ENCODE results near the gene EPHB4. TPM values are rescaled to one million over a fixed set of nuclear protein-coding genes. Genes with fewer than 3 reads are reported as not detected.

The EPHB4 gene
- total RNA-seq, 2 donors from 2014 or later: 106 to 117 TPM

DNA sequence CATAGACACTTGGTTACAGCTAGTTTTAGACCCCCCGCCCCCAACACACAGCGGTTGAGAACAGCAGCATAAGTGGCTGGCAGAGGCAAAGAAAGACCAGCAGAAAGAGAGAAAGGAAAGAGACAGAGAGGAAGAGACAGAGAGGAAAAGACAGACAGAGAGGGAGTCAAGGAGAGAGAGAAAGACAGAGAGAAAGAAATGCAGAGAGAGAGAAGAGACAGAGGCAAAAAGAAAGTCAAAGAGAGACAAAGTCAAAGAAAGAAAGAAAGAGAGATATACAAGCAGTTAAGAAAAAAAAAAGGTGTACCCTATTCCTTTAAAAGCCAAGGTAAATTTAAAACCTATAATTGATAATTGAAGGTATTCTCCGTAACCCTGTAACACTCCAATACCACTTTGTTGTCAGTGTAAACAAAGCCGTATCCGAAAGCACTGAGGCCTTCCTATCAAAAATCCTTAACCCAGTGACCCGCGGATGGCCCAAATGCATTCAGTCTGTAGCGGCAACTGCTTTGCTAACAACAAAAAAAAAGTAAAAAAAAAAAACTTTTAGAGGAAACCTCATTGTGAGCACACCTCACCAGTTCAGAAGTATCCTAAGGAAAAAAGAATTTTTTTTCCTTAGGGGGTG is 13.3 kb upstream of the EPHB4 start:
- Mint-ChIP-seq H3K27me3 (ENCODE audit: insufficient read depth) (no peaks in the 10 kb centered on the region), H3K4me1 (peaks cover 20% of the 10 kb centered on the region), H3K36me3 (ENCODE audit: low read depth) (peaks cover 6% of the 10 kb centered on the region), H3K4me3 (no peak overlapping the region), H3K9me3 (peaks cover 2% of the 10 kb centered on the region), H3K27ac (peak overlapping the region; percentile 77)
- no peaks in the 10 kb centered on the region for H3K27me3 ChIP-seq (ENCODE audit: control insufficient read depth, insufficient read depth, low read length, poor library complexity, severe bottlenecking)
- no peak overlapping the region for H3K4me3 ChIP-seq (ENCODE audit: low read length)
- WGBS, 2 experiments (ENCODE audit: insufficient coverage in 1 of 2, insufficient read length in 1 of 2): 44 to 70% methylated on average over 2 to 7 of the region's 8 CpGs
- H3K36me3 ChIP-seq (ENCODE audit: control insufficient read depth, insufficient read depth, low read length): no peaks in the 10 kb centered on the region
- no peak overlapping the region for H3K27ac ChIP-seq (ENCODE audit: low read depth, low read length)
- H3K4me1 ChIP-seq (ENCODE audit: control insufficient read depth, insufficient read depth, low read length): peaks cover 5% of the 10 kb centered on the region
- no peak overlapping the region for H3K9ac ChIP-seq (ENCODE audit: extremely low read depth, low read length, poor library complexity, severe bottlenecking)
- peak; percentile 36 for DNase-seq
- no peaks in the 10 kb centered on the region for H3K9me3 ChIP-seq (ENCODE audit: control insufficient read depth, low read length)
- TF ChIP-seq, protein P1, sequence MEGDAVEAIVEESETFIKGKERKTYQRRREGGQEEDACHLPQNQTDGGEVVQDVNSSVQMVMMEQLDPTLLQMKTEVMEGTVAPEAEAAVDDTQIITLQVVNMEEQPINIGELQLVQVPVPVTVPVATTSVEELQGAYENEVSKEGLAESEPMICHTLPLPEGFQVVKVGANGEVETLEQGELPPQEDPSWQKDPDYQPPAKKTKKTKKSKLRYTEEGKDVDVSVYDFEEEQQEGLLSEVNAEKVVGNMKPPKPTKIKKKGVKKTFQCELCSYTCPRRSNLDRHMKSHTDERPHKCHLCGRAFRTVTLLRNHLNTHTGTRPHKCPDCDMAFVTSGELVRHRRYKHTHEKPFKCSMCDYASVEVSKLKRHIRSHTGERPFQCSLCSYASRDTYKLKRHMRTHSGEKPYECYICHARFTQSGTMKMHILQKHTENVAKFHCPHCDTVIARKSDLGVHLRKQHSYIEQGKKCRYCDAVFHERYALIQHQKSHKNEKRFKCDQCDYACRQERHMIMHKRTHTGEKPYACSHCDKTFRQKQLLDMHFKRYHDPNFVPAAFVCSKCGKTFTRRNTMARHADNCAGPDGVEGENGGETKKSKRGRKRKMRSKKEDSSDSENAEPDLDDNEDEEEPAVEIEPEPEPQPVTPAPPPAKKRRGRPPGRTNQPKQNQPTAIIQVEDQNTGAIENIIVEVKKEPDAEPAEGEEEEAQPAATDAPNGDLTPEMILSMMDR (conservative IDR thresholded peaks at IDR 0.05): no peak

DNA sequence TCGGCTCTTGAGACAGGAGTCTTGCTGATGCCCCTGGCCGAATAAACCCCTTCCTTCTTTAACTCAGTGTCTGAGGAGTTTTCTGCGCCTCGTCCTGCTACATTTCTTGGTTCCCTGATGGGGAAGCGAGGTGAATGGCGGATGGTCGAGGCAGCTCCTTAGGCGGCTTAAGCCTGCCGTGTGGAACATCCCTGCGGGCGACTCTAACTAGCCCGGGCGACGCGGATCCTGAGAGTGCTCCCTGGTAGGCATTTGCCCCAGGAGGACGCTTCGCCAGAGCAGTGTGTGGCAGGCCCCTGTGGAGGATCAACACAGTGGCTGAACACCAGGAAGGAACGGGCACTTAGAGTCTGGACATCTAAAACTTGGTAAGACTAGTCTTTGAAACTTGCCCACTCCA is 12.0 kb upstream of the EPHB4 start:
- no peak overlapping the region for H3K4me3 ChIP-seq (ENCODE audit: low read length)
- peaks cover 5% of the 10 kb centered on the region for H3K4me1 ChIP-seq (ENCODE audit: control insufficient read depth, insufficient read depth, low read length)
- H3K27me3 ChIP-seq (ENCODE audit: control insufficient read depth, insufficient read depth, low read length, poor library complexity, severe bottlenecking): no peaks in the 10 kb centered on the region
- H3K9me3 ChIP-seq (ENCODE audit: control insufficient read depth, low read length): no peaks in the 10 kb centered on the region
- 96% methylated on average over 15 to 18 of the region's 18 CpGs for WGBS, 2 experiments (ENCODE audit: insufficient coverage in 1 of 2, insufficient read length in 1 of 2)
- TF ChIP-seq, protein P1 (conservative IDR thresholded peaks at IDR 0.05): no peak
- no peak overlapping the region for H3K4me3 Mint-ChIP-seq
- no peak overlapping the region for H3K9ac ChIP-seq (ENCODE audit: extremely low read depth, low read length, poor library complexity, severe bottlenecking)
- no peak overlapping the region for H3K27ac ChIP-seq (ENCODE audit: low read depth, low read length)
- H3K36me3 Mint-ChIP-seq (ENCODE audit: low read depth): peaks cover 7% of the 10 kb centered on the region
- H3K36me3 ChIP-seq (ENCODE audit: control insufficient read depth, insufficient read depth, low read length): no peaks in the 10 kb centered on the region
- H3K9me3 Mint-ChIP-seq: peaks cover 4% of the 10 kb centered on the region
- no peak overlapping the region for H3K27ac Mint-ChIP-seq
- H3K27me3 Mint-ChIP-seq (ENCODE audit: insufficient read depth): no peaks in the 10 kb centered on the region
- peaks cover 21% of the 10 kb centered on the region for H3K4me1 Mint-ChIP-seq
- no peak for DNase-seq

DNA sequence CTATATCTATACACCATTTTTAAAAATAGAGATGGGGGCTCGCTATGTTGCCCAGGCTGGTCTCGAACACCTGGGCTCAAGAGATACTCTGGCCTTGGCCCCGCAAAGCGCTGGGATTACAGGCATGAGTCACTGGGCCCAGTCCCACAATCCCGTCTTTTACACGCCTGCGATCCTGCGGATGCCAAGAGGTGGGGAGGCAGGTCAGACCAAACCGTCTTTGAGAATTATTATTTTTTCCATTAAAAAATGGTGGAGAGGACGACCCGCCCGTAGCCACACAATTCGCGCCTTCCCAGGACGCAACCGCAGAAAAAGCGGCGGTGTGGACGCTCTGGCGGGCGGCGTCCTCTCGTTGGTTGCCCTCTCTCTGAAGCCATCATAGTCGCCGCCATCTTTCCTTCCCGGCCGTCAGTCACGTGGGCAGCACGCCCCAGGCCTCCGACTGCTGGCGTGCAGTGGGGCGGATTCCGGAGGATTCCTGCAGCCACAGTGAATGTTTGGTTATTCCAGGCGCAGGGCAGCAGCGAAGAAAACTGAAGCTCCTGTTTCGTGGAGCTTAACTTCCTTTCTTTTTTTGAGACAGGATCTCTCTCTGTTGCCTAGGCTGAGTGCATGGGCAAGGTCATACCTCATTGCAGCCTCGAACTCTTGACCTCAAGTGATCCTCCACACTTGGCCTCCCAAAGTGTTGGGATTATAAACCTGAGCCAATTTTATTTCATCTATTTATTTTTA is 9.9 kb upstream of the EPHB4 start:
- WGBS, 2 experiments (ENCODE audit: insufficient coverage in 1 of 2, insufficient read length in 1 of 2): 4 to 5% methylated on average over 32 to 37 of the region's 37 CpGs
- H3K27me3 Mint-ChIP-seq (ENCODE audit: insufficient read depth): no peaks in the 10 kb centered on the region
- Histone ChIP-seq H3K27ac (ENCODE audit: low read depth, low read length) (peak overlapping the region; percentile 59), H3K27me3 (ENCODE audit: control insufficient read depth, insufficient read depth, low read length, poor library complexity, severe bottlenecking) (no peaks in the 10 kb centered on the region), H3K9ac (ENCODE audit: extremely low read depth, low read length, poor library complexity, severe bottlenecking) (peak overlapping the region; percentile 76), H3K4me1 (ENCODE audit: control insufficient read depth, insufficient read depth, low read length) (peaks cover 5% of the 10 kb centered on the region), H3K36me3 (ENCODE audit: control insufficient read depth, insufficient read depth, low read length) (no peaks in the 10 kb centered on the region), H3K4me3 (ENCODE audit: low read length) (peak overlapping the region; percentile 77), H3K9me3 (ENCODE audit: control insufficient read depth, low read length) (no peaks in the 10 kb centered on the region)
- peak overlapping the region; percentile 64 for H3K4me3 Mint-ChIP-seq
- H3K27ac Mint-ChIP-seq: peak overlapping the region; percentile 99
- peak; percentile 97 for DNase-seq
- TF ChIP-seq, protein P1 (conservative IDR thresholded peaks at IDR 0.05): no peak
- peaks cover 9% of the 10 kb centered on the region for H3K9me3 Mint-ChIP-seq
- peaks cover 21% of the 10 kb centered on the region for H3K4me1 Mint-ChIP-seq
- peaks cover 12% of the 10 kb centered on the region for H3K36me3 Mint-ChIP-seq (ENCODE audit: low read depth)
